ENCODE results near the gene BCOR.

DNA sequence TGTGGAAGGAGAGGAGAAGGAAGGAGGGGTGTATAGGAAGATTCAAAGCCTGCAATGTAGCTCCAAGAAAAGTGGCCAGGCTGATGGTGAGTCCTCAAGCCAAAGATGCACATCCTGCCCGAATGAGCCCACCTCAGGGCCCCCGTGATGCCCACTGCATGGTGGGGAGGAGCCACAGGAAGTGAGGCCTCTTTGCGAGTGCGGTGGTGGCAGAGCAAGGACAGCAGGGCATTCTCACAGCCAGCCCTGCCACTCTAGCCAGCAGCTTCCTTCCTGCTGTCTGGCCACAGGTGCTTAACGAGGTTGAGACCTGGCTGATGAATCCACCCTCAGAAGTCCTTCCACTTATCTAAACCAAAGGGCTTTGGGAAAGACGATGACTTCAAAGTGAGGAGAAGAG is 55.8 kb downstream of the BCOR start:
- TF ChIP-seq, protein P1, sequence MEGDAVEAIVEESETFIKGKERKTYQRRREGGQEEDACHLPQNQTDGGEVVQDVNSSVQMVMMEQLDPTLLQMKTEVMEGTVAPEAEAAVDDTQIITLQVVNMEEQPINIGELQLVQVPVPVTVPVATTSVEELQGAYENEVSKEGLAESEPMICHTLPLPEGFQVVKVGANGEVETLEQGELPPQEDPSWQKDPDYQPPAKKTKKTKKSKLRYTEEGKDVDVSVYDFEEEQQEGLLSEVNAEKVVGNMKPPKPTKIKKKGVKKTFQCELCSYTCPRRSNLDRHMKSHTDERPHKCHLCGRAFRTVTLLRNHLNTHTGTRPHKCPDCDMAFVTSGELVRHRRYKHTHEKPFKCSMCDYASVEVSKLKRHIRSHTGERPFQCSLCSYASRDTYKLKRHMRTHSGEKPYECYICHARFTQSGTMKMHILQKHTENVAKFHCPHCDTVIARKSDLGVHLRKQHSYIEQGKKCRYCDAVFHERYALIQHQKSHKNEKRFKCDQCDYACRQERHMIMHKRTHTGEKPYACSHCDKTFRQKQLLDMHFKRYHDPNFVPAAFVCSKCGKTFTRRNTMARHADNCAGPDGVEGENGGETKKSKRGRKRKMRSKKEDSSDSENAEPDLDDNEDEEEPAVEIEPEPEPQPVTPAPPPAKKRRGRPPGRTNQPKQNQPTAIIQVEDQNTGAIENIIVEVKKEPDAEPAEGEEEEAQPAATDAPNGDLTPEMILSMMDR (conservative IDR thresholded peaks at IDR 0.05): no peak
- no peak for TF ChIP-seq ZFX (IDR thresholded peaks at IDR 0.05)

Data from C4-2B (cell line).